Epithelial cell of esophagus (primary cell): ENCODE measurements around the gene AKAP6.
A peak's percentile ranks its signal among the peaks of the same experiment; 100 is the strongest.
"Not testable (repeated sequence)": the region's sequence is repeated elsewhere in the genome, so short reads cannot be mapped to it uniquely, and the experiment has no call there.

ENCODE experiments used
- DNase-seq: peaks from one replicate; pipeline ENCODE4 v3.0.0; 2010; ENCODE audit warnings: low read depth
- H3K4me3 ChIP-seq: 2 replicates; pipeline ENCODE4 v1.5.1; 2011; ENCODE audit warnings: mild to moderate bottlenecking, low read length, control low read depth
- TF ChIP-seq, protein P1 (sequence below): IDR thresholded peaks from 2 replicates; pipeline ENCODE4 v1.5.1; 2011; ENCODE audit warnings: low read depth, mild to moderate bottlenecking, low read length, control low read depth, inconsistent platforms; ENCODE audit not compliant: insufficient read depth; ENCODE audit errors: missing control alignments

The AKAP6 gene

DNA sequence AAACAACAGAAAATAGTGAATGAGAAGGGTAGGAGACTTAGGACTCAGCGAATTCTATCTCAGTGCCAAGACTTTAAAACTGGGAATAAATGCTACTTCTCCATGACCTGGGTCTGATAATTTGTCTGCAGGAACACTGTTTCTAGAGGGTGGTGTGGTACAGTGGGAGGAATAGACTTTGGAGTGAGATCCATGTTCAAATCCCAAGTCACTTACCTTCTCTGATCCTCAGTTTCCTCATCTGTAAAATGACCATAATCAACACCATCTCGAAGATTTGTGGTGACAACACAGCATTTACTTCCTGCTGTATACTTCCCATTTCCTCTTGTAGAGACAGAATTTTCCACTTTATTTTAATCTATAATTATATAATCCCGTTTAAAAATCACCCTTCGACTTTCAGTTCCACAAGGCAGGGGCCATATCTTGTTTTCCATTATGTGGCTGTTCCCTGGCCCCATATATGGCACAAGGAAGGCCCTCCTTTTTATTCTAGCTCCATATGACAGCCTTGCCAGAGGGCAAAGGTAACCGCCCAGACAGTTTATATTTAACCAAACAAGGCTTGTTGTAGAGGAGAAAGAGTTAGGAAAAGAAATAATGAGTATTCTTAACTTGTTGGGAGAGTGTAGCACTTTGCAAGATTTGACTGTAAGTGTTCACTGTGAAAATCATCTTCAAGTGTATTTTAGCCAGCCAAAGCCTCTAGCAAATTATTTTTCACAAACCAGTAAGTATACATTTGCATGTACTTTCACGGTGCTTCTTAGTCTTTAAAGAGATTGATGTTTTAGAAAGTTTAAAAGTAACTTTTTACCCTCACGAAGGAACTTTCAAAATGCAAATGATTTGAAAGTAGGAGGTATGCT lies 243.1 kb downstream of the AKAP6 start:
- no peak for DNase-seq
- TF ChIP-seq, protein P1, sequence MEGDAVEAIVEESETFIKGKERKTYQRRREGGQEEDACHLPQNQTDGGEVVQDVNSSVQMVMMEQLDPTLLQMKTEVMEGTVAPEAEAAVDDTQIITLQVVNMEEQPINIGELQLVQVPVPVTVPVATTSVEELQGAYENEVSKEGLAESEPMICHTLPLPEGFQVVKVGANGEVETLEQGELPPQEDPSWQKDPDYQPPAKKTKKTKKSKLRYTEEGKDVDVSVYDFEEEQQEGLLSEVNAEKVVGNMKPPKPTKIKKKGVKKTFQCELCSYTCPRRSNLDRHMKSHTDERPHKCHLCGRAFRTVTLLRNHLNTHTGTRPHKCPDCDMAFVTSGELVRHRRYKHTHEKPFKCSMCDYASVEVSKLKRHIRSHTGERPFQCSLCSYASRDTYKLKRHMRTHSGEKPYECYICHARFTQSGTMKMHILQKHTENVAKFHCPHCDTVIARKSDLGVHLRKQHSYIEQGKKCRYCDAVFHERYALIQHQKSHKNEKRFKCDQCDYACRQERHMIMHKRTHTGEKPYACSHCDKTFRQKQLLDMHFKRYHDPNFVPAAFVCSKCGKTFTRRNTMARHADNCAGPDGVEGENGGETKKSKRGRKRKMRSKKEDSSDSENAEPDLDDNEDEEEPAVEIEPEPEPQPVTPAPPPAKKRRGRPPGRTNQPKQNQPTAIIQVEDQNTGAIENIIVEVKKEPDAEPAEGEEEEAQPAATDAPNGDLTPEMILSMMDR = no peak
- no peak overlapping the region for H3K4me3 ChIP-seq

- H3K4me3 ChIP-seq = no peak overlapping the region
- no peak for DNase-seq
Observed at GRCh38 chr14:32572867-32573150, 243.7 kb downstream of the AKAP6 start.

DNA sequence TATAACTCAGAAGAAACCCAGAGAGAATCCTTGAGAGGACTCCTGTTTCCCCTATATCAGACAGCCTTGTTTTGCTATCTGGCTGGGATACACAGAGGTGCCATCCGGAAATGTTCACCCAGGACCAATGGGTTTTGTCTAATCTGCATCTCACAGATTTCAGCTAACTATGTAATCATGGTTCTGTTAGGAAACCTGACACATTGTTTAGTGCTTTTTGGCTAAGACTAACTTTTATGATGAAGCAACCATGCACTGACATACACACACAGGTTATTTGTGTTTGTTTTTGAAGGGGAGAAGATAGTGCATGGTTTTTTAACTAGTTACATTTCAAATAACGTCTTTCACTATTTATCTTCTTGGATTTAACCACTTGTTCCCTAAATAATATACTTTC lies 245.2 kb downstream of the AKAP6 start:
- H3K4me3 ChIP-seq = no peak overlapping the region
- DNase-seq = no peak
- TF ChIP-seq, protein P1 = no peak

More at GRCh38 chr14:32572867-32573150, 243.7 kb downstream of the AKAP6 start:
- TF ChIP-seq, protein P1 = no peak

- DNase-seq = peak; percentile 65
- no peak overlapping the region for H3K4me3 ChIP-seq
- TF ChIP-seq, protein P1 = peak; percentile 99
Observed at GRCh38 chr14:32576088-32576795, 247.1 kb downstream of the AKAP6 start.

GRCh38 chr14:32576977-32577376 lies 247.9 kb downstream of the AKAP6 start:
- DNase-seq = no peak
- TF ChIP-seq, protein P1 = no peak
- no peak overlapping the region for H3K4me3 ChIP-seq

- no peak for DNase-seq
- TF ChIP-seq, protein P1 = no peak
- H3K4me3 ChIP-seq = no peak overlapping the region
Observed at GRCh38 chr14:32578181-32578580, 249.1 kb downstream of the AKAP6 start.

GRCh38 chr14:32583427-32583826 lies 254.3 kb downstream of the AKAP6 start:
- not testable (repeated sequence) for H3K4me3 ChIP-seq, DNase-seq
